ENCODE measurements around the gene UBL4B. TPM values are rescaled to one million over a fixed set of nuclear protein-coding genes. Genes with fewer than 3 reads are reported as not detected.
A peak's percentile ranks its signal among the peaks of the same experiment; 100 is the strongest.

Gene UBL4B
- total RNA-seq, 1 experiment from 2014 or later, result not detected

DNA sequence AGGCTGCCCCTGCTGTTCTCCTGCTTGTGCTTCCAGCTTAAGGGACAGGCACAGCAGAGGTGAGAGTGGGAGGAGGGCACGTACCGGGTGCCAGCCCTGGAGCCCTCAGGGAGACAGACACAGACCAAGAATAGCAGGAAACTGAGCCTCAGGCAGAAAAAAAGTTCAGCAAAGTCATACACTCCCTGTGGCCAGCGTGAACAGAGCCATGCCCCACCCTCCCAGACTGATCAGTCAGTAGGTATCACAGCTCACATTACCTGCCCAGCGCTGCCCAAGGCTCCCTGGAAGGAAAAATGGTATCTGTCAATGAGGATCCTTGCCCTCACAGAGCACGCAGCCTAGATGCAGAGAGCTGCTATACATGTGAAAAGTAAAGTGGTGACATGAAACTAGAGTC, 1.3 kb downstream of the UBL4B start:
- CTCF ChIA-PET, result interaction anchor here (0.6 to 1.5 kb wide), 2 partner anchors 8 to 54 kb away, joined by 3 read pairs; no protein-coding TSS in a partner anchor
- Mint-ChIP-seq H3K27me3 (ENCODE audit: unreplicated experiment) (peaks cover 85% of the 10 kb centered on the region), H3K27ac (ENCODE audit: unreplicated experiment) (no peak overlapping the region)

DNA sequence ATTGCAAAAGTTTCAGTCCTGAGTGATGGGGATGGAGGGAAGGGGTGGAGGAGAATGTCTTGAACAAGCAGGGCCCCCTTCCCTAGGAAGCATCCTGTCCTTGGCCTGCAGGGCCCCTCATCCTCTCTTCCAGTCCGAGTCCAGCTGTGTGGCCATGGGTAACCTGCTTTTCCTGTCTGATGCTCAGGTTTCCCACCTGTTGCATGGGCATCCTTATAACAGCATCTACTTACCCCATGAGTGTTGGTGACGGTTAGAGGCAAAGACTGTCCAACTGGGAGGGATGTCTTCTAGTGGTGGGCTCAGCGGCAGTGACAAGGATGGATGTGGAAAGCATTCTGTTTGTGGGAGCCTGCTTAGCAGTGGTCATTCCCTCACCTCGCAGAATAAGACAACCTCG, 1.9 kb downstream of the UBL4B start:
- no peak overlapping the region for H3K4me3 Mint-ChIP-seq (ENCODE audit: low read depth, unreplicated experiment)
- no TSS peak for BruUV-seq (replicated peaks)
- TF ChIP-seq, protein P1, sequence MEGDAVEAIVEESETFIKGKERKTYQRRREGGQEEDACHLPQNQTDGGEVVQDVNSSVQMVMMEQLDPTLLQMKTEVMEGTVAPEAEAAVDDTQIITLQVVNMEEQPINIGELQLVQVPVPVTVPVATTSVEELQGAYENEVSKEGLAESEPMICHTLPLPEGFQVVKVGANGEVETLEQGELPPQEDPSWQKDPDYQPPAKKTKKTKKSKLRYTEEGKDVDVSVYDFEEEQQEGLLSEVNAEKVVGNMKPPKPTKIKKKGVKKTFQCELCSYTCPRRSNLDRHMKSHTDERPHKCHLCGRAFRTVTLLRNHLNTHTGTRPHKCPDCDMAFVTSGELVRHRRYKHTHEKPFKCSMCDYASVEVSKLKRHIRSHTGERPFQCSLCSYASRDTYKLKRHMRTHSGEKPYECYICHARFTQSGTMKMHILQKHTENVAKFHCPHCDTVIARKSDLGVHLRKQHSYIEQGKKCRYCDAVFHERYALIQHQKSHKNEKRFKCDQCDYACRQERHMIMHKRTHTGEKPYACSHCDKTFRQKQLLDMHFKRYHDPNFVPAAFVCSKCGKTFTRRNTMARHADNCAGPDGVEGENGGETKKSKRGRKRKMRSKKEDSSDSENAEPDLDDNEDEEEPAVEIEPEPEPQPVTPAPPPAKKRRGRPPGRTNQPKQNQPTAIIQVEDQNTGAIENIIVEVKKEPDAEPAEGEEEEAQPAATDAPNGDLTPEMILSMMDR (IDR thresholded peaks at IDR 0.05; ENCODE audit: unreplicated experiment), result no peak
- H3K9me3 Mint-ChIP-seq (ENCODE audit: low read depth, unreplicated experiment), result no peaks in the 10 kb centered on the region
- intact Hi-C loops (cut with micrococcal nuclease; ENCODE audit: unreplicated experiment), result no loop called here
- peaks cover 79% of the 10 kb centered on the region for H3K27me3 Mint-ChIP-seq (ENCODE audit: unreplicated experiment)
- CTCF ChIA-PET, result interaction anchor here (1.4 to 1.5 kb wide), 2 partner anchors 8 to 26 kb away, joined by 3 read pairs; no protein-coding TSS in a partner anchor
- DNase-seq, result no peak
- H3K27ac Mint-ChIP-seq (ENCODE audit: unreplicated experiment), result no peak overlapping the region
- peaks cover 12% of the 10 kb centered on the region for H3K4me1 Mint-ChIP-seq (ENCODE audit: low read depth, unreplicated experiment)
- H3K36me3 Mint-ChIP-seq (ENCODE audit: insufficient read depth, unreplicated experiment), result no peaks in the 10 kb centered on the region

More for the DNA sequence above, 1.3 kb downstream of the UBL4B start:
- peak; percentile 10 for DNase-seq
- Mint-ChIP-seq H3K36me3 (ENCODE audit: insufficient read depth, unreplicated experiment) (no peaks in the 10 kb centered on the region), H3K4me3 (ENCODE audit: low read depth, unreplicated experiment) (no peak overlapping the region), H3K9me3 (ENCODE audit: low read depth, unreplicated experiment) (no peaks in the 10 kb centered on the region), H3K4me1 (ENCODE audit: low read depth, unreplicated experiment) (peaks cover 6% of the 10 kb centered on the region)
- TF ChIP-seq, protein P1 (IDR thresholded peaks at IDR 0.05; ENCODE audit: unreplicated experiment), result no peak
- BruUV-seq (replicated peaks), result no TSS peak
- intact Hi-C loops (cut with micrococcal nuclease; ENCODE audit: unreplicated experiment), result no loop called here

DNA sequence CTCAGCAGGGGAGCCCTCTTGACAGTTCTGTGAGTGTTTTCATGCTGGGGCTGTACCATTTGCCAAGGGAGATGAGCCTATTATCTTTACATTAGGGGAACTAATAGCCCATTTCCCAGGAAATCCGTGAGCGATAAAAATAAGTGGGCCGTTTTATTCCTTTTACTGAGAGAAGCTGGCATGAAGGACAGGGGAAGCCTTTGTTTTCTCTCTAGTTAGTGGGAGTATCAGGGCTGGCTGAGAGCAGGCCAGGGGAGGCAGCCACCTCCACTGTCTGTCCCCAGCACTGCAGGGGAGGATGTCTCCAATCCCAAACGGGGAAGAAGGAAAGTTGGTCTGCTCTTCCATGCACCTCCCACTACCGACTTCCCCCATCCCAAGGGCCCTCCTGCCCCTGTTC, 2.5 kb downstream of the UBL4B start:
- no TSS peak for BruUV-seq (replicated peaks)
- intact Hi-C loops (cut with micrococcal nuclease; ENCODE audit: unreplicated experiment), result no loop called here
- no peaks in the 10 kb centered on the region for H3K9me3 Mint-ChIP-seq (ENCODE audit: low read depth, unreplicated experiment)
- H3K4me3 Mint-ChIP-seq (ENCODE audit: low read depth, unreplicated experiment), result no peak overlapping the region
- no peaks in the 10 kb centered on the region for H3K36me3 Mint-ChIP-seq (ENCODE audit: insufficient read depth, unreplicated experiment)
- H3K27me3 Mint-ChIP-seq (ENCODE audit: unreplicated experiment), result peaks cover 73% of the 10 kb centered on the region
- H3K27ac Mint-ChIP-seq (ENCODE audit: unreplicated experiment), result no peak overlapping the region
- TF ChIP-seq, protein P1 (IDR thresholded peaks at IDR 0.05; ENCODE audit: unreplicated experiment), result no peak
- CTCF ChIA-PET, result interaction anchor here (1.4 kb wide), 1 partner anchor 27 kb away, joined by 3 read pairs; no protein-coding TSS in a partner anchor
- H3K4me1 Mint-ChIP-seq (ENCODE audit: low read depth, unreplicated experiment), result peaks cover 18% of the 10 kb centered on the region
- no peak for DNase-seq

DNA sequence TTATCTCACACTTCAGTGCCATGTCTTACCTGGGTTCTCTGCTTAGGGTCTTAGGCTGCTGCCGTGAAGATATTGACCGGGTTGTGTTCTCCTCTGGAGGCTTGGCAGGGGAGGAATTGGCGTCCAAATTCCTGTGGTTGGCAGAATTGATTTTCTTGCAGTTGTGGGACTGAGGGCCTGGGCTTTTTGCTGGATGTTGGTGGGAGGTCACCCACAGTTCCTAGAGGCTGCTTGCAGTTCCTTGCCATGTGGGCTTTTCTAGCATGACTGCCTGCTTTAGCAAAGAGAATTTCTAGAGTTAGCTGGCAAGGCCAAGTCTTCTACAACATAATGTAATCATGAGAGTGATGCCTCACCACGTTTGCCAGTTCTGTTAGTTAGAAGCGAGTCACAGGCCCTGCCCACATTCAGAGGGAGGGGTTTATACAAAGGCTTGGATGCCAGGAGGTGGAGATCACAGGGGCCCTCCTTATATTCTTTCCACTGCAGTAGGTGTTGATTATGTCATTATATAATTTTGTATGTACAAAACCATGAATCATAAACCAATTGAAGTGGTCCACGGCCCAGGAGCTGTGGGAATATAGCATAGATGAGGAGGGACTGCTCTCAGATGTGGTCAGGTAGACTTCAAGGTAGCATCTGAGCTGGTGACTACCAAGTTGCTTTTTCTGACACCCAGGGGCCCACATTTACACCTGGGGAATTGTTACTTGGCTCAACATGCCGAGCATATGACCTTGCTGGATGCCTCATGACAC, 6.6 kb downstream of the UBL4B start:
- Mint-ChIP-seq H3K27me3 (ENCODE audit: unreplicated experiment) (peaks cover 57% of the 10 kb centered on the region), H3K27ac (ENCODE audit: unreplicated experiment) (no peak overlapping the region), H3K4me3 (ENCODE audit: low read depth, unreplicated experiment) (no peak overlapping the region), H3K9me3 (ENCODE audit: low read depth, unreplicated experiment) (peaks cover 3% of the 10 kb centered on the region), H3K36me3 (ENCODE audit: insufficient read depth, unreplicated experiment) (no peaks in the 10 kb centered on the region), H3K4me1 (ENCODE audit: low read depth, unreplicated experiment) (peaks cover 25% of the 10 kb centered on the region)
- CTCF ChIA-PET, result no interaction called here
- no TSS peak for BruUV-seq (replicated peaks)
- intact Hi-C loops (cut with micrococcal nuclease; ENCODE audit: unreplicated experiment), result no loop called here
- peak; percentile 64 for DNase-seq
- TF ChIP-seq, protein P1 (IDR thresholded peaks at IDR 0.05; ENCODE audit: unreplicated experiment), result no peak
